Left renal cortex interstitium (tissue), 4 donors: ENCODE measurements around the gene SLC39A7. TPM values are rescaled to one million over a fixed set of nuclear protein-coding genes. Genes with fewer than 3 reads are reported as not detected.

ENCODE experiments used
- DNase-seq, 4 donors: peaks; one replicate each; pipeline ENCODE4 v3.0.0-alpha.2; 2013; ENCODE audit warnings: low read depth in 4 of 4, low spot score in 2 of 4, missing footprints in 1 of 4
- polyA plus RNA-seq, 4 donors: library from polyadenylated mRNA; unstranded; fragments of 120-200 nt; gene quantifications; one replicate each; pipeline ENCODE4 v1.2.1, GENCODE V29; 2013; ENCODE audit not compliant: insufficient read length in 4 of 4

The SLC39A7 gene
- 100 to 1,000 TPM; 105 to 127 (median 111) TPM for polyA plus RNA-seq

DNA sequence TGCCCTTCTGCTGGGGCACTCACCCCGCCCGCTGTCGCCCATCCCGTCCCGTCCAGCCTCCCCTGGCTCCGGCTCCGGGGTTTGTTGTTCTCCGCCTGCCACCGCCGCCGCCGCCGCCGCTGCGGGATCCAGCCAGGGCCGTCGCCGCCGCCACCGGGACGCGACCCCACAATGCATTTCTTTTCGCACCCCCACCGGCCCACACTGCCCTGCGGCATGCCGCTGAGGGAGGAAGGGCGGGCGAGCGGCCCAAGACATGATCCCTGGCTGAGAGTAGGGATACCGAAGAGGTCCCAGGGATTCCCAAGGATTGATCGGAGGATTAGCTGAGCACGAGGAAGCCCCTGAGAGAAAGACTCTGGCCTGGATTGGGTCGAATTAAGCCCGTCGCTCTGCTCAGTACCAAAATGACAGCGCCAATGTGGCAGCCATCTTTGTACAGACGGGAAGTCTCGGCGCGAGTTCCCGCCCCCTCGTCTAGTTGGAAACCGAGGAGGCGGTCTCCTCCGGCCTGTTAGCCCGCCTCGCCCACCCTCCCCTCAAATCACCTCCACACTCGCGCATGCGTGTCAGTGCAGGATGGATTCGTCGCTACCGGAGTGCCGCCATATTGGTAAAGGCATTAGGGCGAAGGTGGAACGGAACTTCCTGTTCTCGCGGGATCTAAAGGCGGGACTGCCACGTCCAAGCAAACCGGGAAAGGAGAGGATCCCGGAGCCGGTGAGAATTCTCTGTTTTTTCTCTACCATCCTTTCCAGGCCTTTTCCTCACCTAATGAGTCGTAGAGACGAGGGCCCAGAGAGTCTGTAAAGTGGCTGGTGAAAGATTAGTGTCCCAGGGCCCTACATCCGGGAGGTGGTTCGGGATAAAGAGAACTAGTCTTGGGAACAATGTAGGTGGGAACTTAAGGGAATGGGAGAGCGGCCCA is at the start of gene SLC39A7, which contains the start of gene RXRB:
TSS of gene SLC39A7 (plus strand) at position 649 of the 928 bp plus-strand sequence. CDS start 379 bp downstream, outside the sequence.
TSS of gene RXRB (minus strand) at position 447 of the 928 bp plus-strand sequence. CDS start at position 258, 189 bp downstream.
- DNase-seq: peak; percentile 99 to 100 (median 100)

GRCh38 chr6:33151050-33151449 is 49.6 kb upstream of the SLC39A7 start:
- no peak for DNase-seq

DNA sequence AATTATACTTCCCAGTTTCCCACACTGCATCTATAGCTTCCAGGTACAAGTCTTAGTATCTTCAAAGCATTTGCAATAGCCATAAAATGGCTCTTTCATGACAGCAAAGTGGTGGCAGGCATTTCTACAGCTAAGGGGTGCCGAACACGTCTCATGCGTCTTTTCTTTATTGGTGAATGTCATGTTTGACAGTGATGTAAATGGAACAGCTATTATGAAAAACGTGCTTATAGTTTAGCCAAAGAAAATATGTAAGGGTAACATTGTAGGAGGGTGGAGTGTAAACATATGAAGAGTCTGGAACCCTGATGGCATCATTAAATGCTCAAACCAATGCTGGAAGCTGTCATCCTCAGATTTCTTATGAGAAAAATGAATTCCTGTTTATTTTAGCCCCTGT is 46.3 kb upstream of the SLC39A7 start:
- no peak for DNase-seq

GRCh38 chr6:33156561-33156960 is 44.1 kb upstream of the SLC39A7 start:
- DNase-seq: no peak

DNA sequence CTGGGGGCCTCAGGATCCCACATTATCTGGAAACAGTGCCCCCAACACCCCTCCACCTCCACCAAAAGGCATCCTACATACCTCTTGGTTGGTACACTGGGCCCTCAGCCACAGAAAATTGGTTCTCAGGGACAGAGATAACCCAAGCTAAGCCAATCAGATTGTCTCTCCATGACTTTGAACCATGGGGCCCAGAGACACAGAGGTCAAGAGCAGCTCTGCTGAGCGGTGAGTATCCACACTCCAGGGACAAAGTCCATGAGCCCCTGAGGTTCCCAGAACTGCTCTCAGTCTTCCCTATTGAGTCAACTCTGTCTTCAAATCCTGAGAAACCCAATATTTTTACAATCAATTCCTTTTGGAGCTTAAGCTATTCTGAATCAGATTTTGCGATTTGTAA is 43.7 kb upstream of the SLC39A7 start:
- DNase-seq: no peak

DNA sequence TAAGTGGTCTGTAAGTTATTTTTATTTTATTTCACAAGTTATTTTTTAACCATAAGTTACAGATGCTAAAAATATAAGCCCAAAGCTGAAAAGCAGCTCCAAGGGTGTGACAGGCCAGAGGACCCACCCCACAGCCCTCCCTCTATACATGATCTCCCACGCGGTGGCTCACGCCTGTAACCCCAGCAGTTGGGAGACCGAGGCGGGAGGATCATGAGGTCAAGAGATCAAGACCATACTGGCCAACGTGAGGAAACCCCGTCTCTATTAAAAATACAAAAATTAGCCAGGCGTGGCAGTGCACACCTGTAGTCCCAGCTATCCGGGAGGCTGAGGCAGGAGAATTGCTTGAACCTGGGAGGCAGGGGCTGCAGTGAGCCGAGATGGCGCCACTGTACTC is 40.6 kb upstream of the SLC39A7 start:
- no peak for DNase-seq

- DNase-seq: no peak
Observed at GRCh38 chr6:33160728-33161344, 39.8 kb upstream of the SLC39A7 start.

- peak in 2 of 4 donors; percentile 29 to 33 for DNase-seq
Observed at GRCh38 chr6:33161354-33162331, 39.0 kb upstream of the SLC39A7 start.

DNA sequence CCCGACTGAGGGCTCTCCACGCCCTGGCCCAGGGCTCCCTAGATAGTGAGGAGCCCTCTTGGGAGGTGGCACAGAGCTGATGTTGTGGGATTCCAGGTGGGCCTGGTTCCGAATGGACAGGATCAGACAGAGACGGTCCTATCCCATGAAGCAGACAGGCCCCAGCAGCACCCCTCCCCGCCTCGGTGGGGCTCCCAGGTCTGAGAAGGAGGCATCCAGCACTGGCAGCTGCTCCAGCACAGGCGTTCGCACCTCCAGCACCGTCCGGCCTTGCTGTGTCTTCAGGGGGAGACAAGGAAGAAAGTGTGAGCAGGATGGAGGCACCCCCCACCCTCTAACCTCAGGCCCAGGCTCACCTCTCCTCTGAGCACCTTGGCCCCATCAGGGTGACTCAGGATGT is 37.1 kb upstream of the SLC39A7 start:
- no peak for DNase-seq

GRCh38 chr6:33164176-33164575 is 36.5 kb upstream of the SLC39A7 start:
- DNase-seq: no peak

- no peak for DNase-seq
Observed at GRCh38 chr6:33164665-33165373, 35.8 kb upstream of the SLC39A7 start.

- no peak for DNase-seq
Observed at GRCh38 chr6:33165581-33166258, 34.9 kb upstream of the SLC39A7 start.

- no peak for DNase-seq
Observed at GRCh38 chr6:33166363-33166762, 34.3 kb upstream of the SLC39A7 start.

GRCh38 chr6:33166811-33167210 is 33.9 kb upstream of the SLC39A7 start:
- DNase-seq: no peak

- DNase-seq: no peak
Observed at GRCh38 chr6:33167374-33168283, 33.0 kb upstream of the SLC39A7 start.

GRCh38 chr6:33168284-33168601 is 32.4 kb upstream of the SLC39A7 start:
- no peak for DNase-seq

- DNase-seq: no peak
Observed at GRCh38 chr6:33168639-33169038, 32.0 kb upstream of the SLC39A7 start.
